Body of pancreas (tissue), 4 donors: ENCODE measurements around the gene SH3D19. TPM values are rescaled to one million over a fixed set of nuclear protein-coding genes. Genes with fewer than 3 reads are reported as not detected.

Experiments used
- ATAC-seq: fragments of 150-250 bp; one replicate; pipeline ENCODE4 v1.9.1; 2016
- DNase-seq, 4 donors: peaks; one replicate each; pipeline ENCODE4 v3.0.0-alpha.2; 2019
- H3K27ac ChIP-seq, 4 donors: fragments of 200-600 bp; sonication (generic); 1 replicate in 3 of 4; 2 replicates in 1 of 4; pipeline versions ENCODE4 v1.5.1 to v1.6.1; 2016 to 2019; ENCODE audit warnings: mild to moderate bottlenecking in 1 of 4, mixed read lengths in 1 of 4, moderate library complexity in 1 of 4
- H3K27me3 ChIP-seq, 2 donors: fragments of 200-600 bp; sonication (generic); one replicate each; pipeline ENCODE4 v1.6.0; 2016; ENCODE audit warnings: mild to moderate bottlenecking in 1 of 2
- H3K36me3 ChIP-seq, 2 donors: fragments of 200-600 bp; sonication (generic); replicated peaks in 1 of 2; 2 replicates each; pipeline ENCODE4 v1.5.1; 2016; ENCODE audit warnings: low read depth in 2 of 2; ENCODE audit not compliant: insufficient read depth in 1 of 2
- H3K4me1 ChIP-seq: fragments of 200-600 bp; sonication (generic); one replicate; pipeline ENCODE4 v1.6.0; 2016
- H3K4me3 ChIP-seq, 2 donors: fragments of 200-600 bp; sonication (generic); 1 replicate in 1 of 2; 2 replicates in 1 of 2; pipeline ENCODE4 v1.5.1; 2016 to 2019
- H3K9me3 ChIP-seq, 3 donors: fragments of 200-600 bp; sonication (generic); 1 replicate in 2 of 3; 2 replicates in 1 of 3; pipeline ENCODE4 v1.5.1; 2016
- CTCF ChIP-seq, 7 experiments: fragments of 450-650 bp in 4 of 7; fragments of 200-600 bp in 3 of 7; sonication (generic) in 3 of 7; IDR thresholded peaks; one replicate each; pipeline ENCODE4 v1.5.1; 2016 to 2019; ENCODE audit warnings: antibody characterized with exemption in 7 of 7
- POLR2A ChIP-seq, 3 donors: fragments of 450-650 bp; IDR thresholded peaks; one replicate each; pipeline ENCODE4 v1.6.1; 2016; ENCODE audit warnings: antibody characterized with exemption in 3 of 3, mild to moderate bottlenecking in 2 of 3
- WGBS, 2 donors: methylation state at CpG; one replicate each; pipeline ENCODE4 v1.1.5; 2017; 5-methylcytosine and 5-hydroxymethylcytosine counted together
- intact Hi-C: fragments of 100-400 bp; cut with DNase I; formaldehyde crosslinking; loops from one replicate; pipeline ENCODE4 v1.15.1; 2023
- total RNA-seq, 2 donors: library from RNA; depleted of rRNA; stranded (reverse); fragments of >200 nt; gene quantifications; one replicate each; pipeline ENCODE4 v1.1.0, GENCODE V29; 2016

The SH3D19 gene
- total RNA-seq, 2 donors from 2014 or later, result 38.1 to 42.8 TPM

GRCh38 chr4:151344948-151345347 lies 19.5 kb upstream of the SH3D19 start:
- H3K36me3 ChIP-seq, result no peaks in the 10 kb centered on the region
- intact Hi-C loops, result no loop called here
- no peaks in the 10 kb centered on the region for H3K27me3 ChIP-seq
- WGBS, 2 donors, result 97 to 100% methylated on average over 2 of the region's 2 CpGs
- no peak for ATAC-seq
- no peak overlapping the region for H3K27ac ChIP-seq
- H3K4me1 ChIP-seq, result peaks cover 8% of the 10 kb centered on the region
- DNase-seq, result no peak
- no peak overlapping the region for H3K4me3 ChIP-seq
- H3K9me3 ChIP-seq, result no peaks in the 10 kb centered on the region
- TF ChIP-seq CTCF (IDR thresholded peaks at IDR 0.05), result no peak

- WGBS, 2 donors, result 34 to 37% methylated on average over 5 of the region's 5 CpGs
- Histone ChIP-seq H3K4me3 (no peak overlapping the region), H3K27ac (no peak overlapping the region), H3K27me3 (no peaks in the 10 kb centered on the region), H3K36me3 (no peaks in the 10 kb centered on the region), H3K4me1 (peaks cover 8% of the 10 kb centered on the region), H3K9me3 (no peaks in the 10 kb centered on the region)
- ATAC-seq (peak; percentile 45), DNase-seq (no peak)
- TF ChIP-seq CTCF (IDR thresholded peaks at IDR 0.05) (no peak), POLR2A (IDR thresholded peaks at IDR 0.05) (no peak)
- intact Hi-C loops, result no loop called here
These were observed 15.5 kb upstream of the SH3D19 start for GRCh38 chr4:151340751-151341385.

GRCh38 chr4:151339467-151339866 lies 14.1 kb upstream of the SH3D19 start:
- Histone ChIP-seq H3K27me3 (no peaks in the 10 kb centered on the region), H3K36me3 (no peaks in the 10 kb centered on the region), H3K4me3 (no peak overlapping the region), H3K9me3 (no peaks in the 10 kb centered on the region), H3K4me1 (peaks cover 8% of the 10 kb centered on the region), H3K27ac (no peak overlapping the region)
- WGBS, 2 donors, result 72 to 90% methylated on average over 2 of the region's 2 CpGs
- no peak for DNase-seq
- no peak for ATAC-seq
- intact Hi-C loops, result no loop called here
- TF ChIP-seq POLR2A (IDR thresholded peaks at IDR 0.05) (no peak), CTCF (IDR thresholded peaks at IDR 0.05) (no peak)

- no peak for TF ChIP-seq POLR2A (IDR thresholded peaks at IDR 0.05)
- TF ChIP-seq CTCF (IDR thresholded peaks at IDR 0.05), result no peak
- no peaks in the 10 kb centered on the region for H3K36me3 ChIP-seq
- no peak overlapping the region for H3K4me3 ChIP-seq
- H3K9me3 ChIP-seq, result no peaks in the 10 kb centered on the region
- DNase-seq (no peak), ATAC-seq (no peak)
- no peaks in the 10 kb centered on the region for H3K27me3 ChIP-seq
- no peak overlapping the region for H3K27ac ChIP-seq
- no peaks in the 10 kb centered on the region for H3K4me1 ChIP-seq
- intact Hi-C loops, result no loop called here
- WGBS, 2 donors, result 86% methylated on average over 1 of the region's 1 CpG
These were observed 6.1 kb upstream of the SH3D19 start for GRCh38 chr4:151331276-151332042.
